CD14-positive monocyte (primary cell): ENCODE results near the gene AIFM3. TPM values are rescaled to one million over a fixed set of nuclear protein-coding genes. Genes with fewer than 3 reads are reported as not detected.

Experiments used
- DNase-seq, 3 donors: peaks; one replicate each; pipeline ENCODE4 v3.0.0-alpha.2; 2011 to 2022
- H2AFZ ChIP-seq: 2 replicates; pipeline ENCODE4 v1.6.0; 2012; ENCODE audit warnings: mild to moderate bottlenecking, low read depth, low read length, inconsistent platforms; ENCODE audit not compliant: insufficient read depth, poor library complexity, severe bottlenecking
- H3K27ac ChIP-seq, 2 donors: 1 replicate in 1 of 2; 2 replicates in 1 of 2; pipeline ENCODE4 v1.5.1; 2012 to 2013; ENCODE audit warnings: low read length in 2 of 2, control low read depth in 1 of 2, inconsistent platforms in 1 of 2, low read depth in 1 of 2, mild to moderate bottlenecking in 1 of 2
- H3K27me3 ChIP-seq, 2 donors: one replicate each; pipeline versions ENCODE4 v1.6.0 to v1.6.1; 2011 to 2013; ENCODE audit warnings: low read length in 2 of 2; ENCODE audit not compliant: control insufficient read depth in 2 of 2, insufficient read depth in 2 of 2
- H3K36me3 ChIP-seq, 2 donors: replicated peaks in 1 of 2; 1 replicate in 1 of 2; 2 replicates in 1 of 2; pipeline versions ENCODE4 v1.5.1 to v1.6.1; 2012 to 2013; ENCODE audit warnings: low read length in 2 of 2, control low read depth in 1 of 2, inconsistent platforms in 1 of 2, mild to moderate bottlenecking in 1 of 2; ENCODE audit not compliant: insufficient read depth in 2 of 2, control insufficient read depth in 1 of 2
- H3K4me1 ChIP-seq, 2 donors: 1 replicate in 1 of 2; 2 replicates in 1 of 2; pipeline versions ENCODE4 v1.5.1 to v1.6.1; 2012 to 2013; ENCODE audit warnings: low read length in 2 of 2, control low read depth in 1 of 2, inconsistent platforms in 1 of 2, mild to moderate bottlenecking in 1 of 2, moderate library complexity in 1 of 2; ENCODE audit not compliant: insufficient read depth in 2 of 2, control insufficient read depth in 1 of 2
- H3K4me2 ChIP-seq: replicated peaks from 2 replicates; pipeline ENCODE3; 2012; ENCODE audit warnings: low read length, moderate library complexity, mild to moderate bottlenecking; ENCODE audit not compliant: poor library complexity, severe bottlenecking; ENCODE audit errors: extremely low read depth
- H3K4me3 ChIP-seq, 3 experiments: fragments of 200-600 bp in 1 of 3; sonication (generic) in 1 of 3; replicated peaks in 1 of 3; 1 replicate in 2 of 3; 2 replicates in 1 of 3; pipeline ENCODE4 v1.5.1; 2011 to 2013; ENCODE audit warnings: low read length in 3 of 3, mild to moderate bottlenecking in 3 of 3, control low read depth in 2 of 3, low read depth in 2 of 3, inconsistent platforms in 1 of 3, moderate library complexity in 1 of 3
- H3K79me2 ChIP-seq: 2 replicates; pipeline ENCODE4 v1.6.0; 2012; ENCODE audit warnings: mild to moderate bottlenecking, control low read depth, inconsistent platforms, low read length, moderate library complexity; ENCODE audit not compliant: insufficient read depth
- H3K9ac ChIP-seq: 2 replicates; pipeline ENCODE4 v1.6.0; 2017; ENCODE audit warnings: low read length, mild to moderate bottlenecking; ENCODE audit not compliant: insufficient read depth, poor library complexity, severe bottlenecking
- H3K9me3 ChIP-seq, 2 donors: replicated peaks in 1 of 2; 1 replicate in 1 of 2; 2 replicates in 1 of 2; pipeline versions ENCODE4 v1.5.1 to v1.6.1; 2012 to 2013; ENCODE audit warnings: low read length in 2 of 2, control low read depth in 1 of 2; ENCODE audit not compliant: control insufficient read depth in 1 of 2, insufficient read depth in 1 of 2
- H4K20me1 ChIP-seq: 2 replicates; pipeline ENCODE4 v1.6.0; 2012; ENCODE audit warnings: mild to moderate bottlenecking, low read length, control low read depth, moderate library complexity; ENCODE audit not compliant: insufficient read depth
- H3K27ac Mint-ChIP-seq, 7 donors: one replicate each; pipeline ENCODE4 v1.8.0; 2020; ENCODE audit warnings: mild to moderate bottlenecking in 7 of 7, mixed read lengths in 7 of 7, moderate library complexity in 6 of 7, inconsistent platforms in 2 of 7
- H3K27me3 Mint-ChIP-seq, 3 donors: one replicate each; pipeline ENCODE4 v1.8.0; 2021 to 2022; ENCODE audit warnings: low read depth in 3 of 3, mild to moderate bottlenecking in 3 of 3, mixed read lengths in 3 of 3, moderate library complexity in 3 of 3, inconsistent platforms in 1 of 3
- H3K36me3 Mint-ChIP-seq, 2 donors: one replicate each; pipeline ENCODE4 v1.8.0; 2020; ENCODE audit warnings: mixed read lengths in 2 of 2, inconsistent platforms in 1 of 2, mild to moderate bottlenecking in 1 of 2
- H3K4me1 Mint-ChIP-seq: one replicate; pipeline ENCODE4 v1.8.0; 2020; ENCODE audit warnings: mild to moderate bottlenecking, mixed read lengths
- H3K4me3 Mint-ChIP-seq, 2 donors: one replicate each; pipeline ENCODE4 v1.8.0; 2020; ENCODE audit warnings: mild to moderate bottlenecking in 2 of 2, mixed read lengths in 2 of 2, moderate library complexity in 1 of 2
- H3K9me3 Mint-ChIP-seq, 7 donors: one replicate each; pipeline ENCODE4 v1.8.0; 2020 to 2022; ENCODE audit warnings: mixed read lengths in 7 of 7, mild to moderate bottlenecking in 6 of 7, moderate library complexity in 6 of 7, inconsistent platforms in 2 of 7
- CTCF ChIP-seq: fragments of 200-600 bp; IDR thresholded peaks from one replicate; pipeline ENCODE4 v1.8.0; 2022; ENCODE audit warnings: antibody characterized with exemption, mild to moderate bottlenecking
- WGBS: methylation state at CpG from one replicate; pipeline ENCODE4 v1.1.5; 2013; ENCODE audit warnings: missing lambda C conversion rate; ENCODE audit not compliant: insufficient coverage; 5-methylcytosine and 5-hydroxymethylcytosine counted together
- intact Hi-C, 2 donors: fragments of 100-400 bp; cut with micrococcal nuclease; formaldehyde crosslinking; loops; one replicate each; pipeline versions ENCODE4 v1.15.0 to v1.15.1; 2023
- polyA plus RNA-seq, 3 donors: library from polyadenylated mRNA; depleted of rRNA in 1 of 3; unstranded in 2 of 3; stranded (reverse) in 1 of 3; fragments of 300-500 nt in 2 of 3; fragments of >200 nt in 1 of 3; fragmentation: Illumina TruSeq in 2 of 3; gene quantifications; 1 replicate in 2 of 3; 2 replicates in 1 of 3; pipeline ENCODE4 v1.2.3, GENCODE V29; 2012 to 2021

Gene AIFM3
- polyA plus RNA-seq, 3 donors: 2.1 to 40.9 (median 2.3) TPM

DNA sequence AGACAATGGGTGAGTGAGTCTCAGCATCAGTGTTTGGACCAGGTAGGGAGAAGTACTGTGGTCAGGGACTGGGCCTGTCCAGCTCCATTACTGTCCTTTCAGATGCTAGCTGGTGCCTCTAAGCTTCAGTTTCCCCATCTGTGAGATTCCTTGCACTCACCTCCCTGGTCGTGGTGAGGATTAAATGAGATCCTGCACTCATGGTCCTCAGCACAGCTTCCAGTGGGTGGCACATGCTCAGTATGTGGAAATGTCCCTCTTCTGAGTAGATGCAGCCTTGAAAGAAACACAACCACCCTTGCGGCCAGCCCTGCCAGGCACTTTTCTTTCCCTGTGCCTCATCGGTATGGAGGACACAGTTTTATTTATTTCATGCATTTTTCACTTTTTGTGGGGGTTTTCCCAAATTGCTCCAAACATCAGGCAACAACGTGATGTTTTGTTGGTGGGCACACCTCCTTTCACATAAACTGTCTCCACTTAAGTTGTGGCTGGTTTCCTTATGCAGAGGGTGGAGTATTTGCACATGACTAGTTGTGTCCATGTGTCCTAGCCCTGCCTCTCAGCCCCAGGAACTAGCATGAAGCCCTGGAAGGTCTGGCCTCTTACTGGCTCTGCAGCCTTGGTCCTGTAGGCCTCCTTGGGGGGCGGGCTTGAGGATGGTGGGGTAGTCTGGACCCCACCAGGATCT lies 16.2 kb downstream of the AIFM3 start:
- Histone ChIP-seq H3K4me1 (peaks cover 31 to 46% of the 10 kb centered on the region in 2 donors), H3K27ac (peak overlapping the region in 1 of 2 donors; percentile 90), H3K9ac (peak overlapping the region; percentile 73), H3K4me2 (peak overlapping the region; percentile 77), H2AFZ (peak overlapping the region; percentile 92), H3K9me3 (peaks cover 8 to 9% of the 10 kb centered on the region in 2 donors), H3K36me3 (peaks cover 30 to 35% of the 10 kb centered on the region in 2 donors), H3K27me3 (peaks cover 0 to 3% of the 10 kb centered on the region in 2 donors), H4K20me1 (no peaks in the 10 kb centered on the region), H3K79me2 (peaks cover 15% of the 10 kb centered on the region), H3K4me3 (peak overlapping the region in 2 of 3 experiments; percentile 61 to 80)
- no peak for DNase-seq
- TF ChIP-seq CTCF: no peak
- peaks cover 44 to 45% of the 10 kb centered on the region in 2 donors for H3K36me3 Mint-ChIP-seq
- WGBS: 60% methylated on average over 1 of the region's 5 CpGs
- intact Hi-C loops: loop anchor here in 1 of 2 donors (10.0 kb wide), 1 partner anchor 62 kb away; the partner anchor contains the start of gene LRRC74B
- H3K4me1 Mint-ChIP-seq: peaks cover 43% of the 10 kb centered on the region
- peaks cover 4 to 11% (median 10%) of the 10 kb centered on the region in 3 donors for H3K27me3 Mint-ChIP-seq
- peak overlapping the region in 2 of 7 donors; percentile 64 to 84 for H3K27ac Mint-ChIP-seq
- H3K4me3 Mint-ChIP-seq: peak overlapping the region; percentile 88 to 98
- peaks cover 9 to 12% (median 10%) of the 10 kb centered on the region in 7 donors for H3K9me3 Mint-ChIP-seq

DNA sequence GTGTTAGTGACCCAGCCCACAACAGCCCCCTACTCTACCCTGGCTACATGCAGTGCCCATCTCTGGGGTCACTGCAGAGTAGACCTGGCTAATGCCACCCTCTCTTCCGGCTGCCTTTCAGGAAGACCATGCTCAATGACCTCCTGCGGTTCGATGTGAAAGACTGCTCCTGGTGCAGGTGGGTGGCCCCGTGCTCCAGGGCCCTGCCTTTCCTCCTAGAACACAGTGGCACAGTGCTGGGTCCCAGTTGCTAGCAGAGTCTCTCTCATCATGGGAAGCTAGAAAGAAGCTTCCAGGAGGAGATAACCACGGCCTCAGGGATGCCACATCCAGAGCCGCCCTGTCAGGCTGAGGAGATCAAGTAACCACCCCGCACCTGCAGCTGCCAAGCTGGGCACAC lies 18.7 kb downstream of the AIFM3 start:
- TF ChIP-seq CTCF: no peak
- Histone ChIP-seq H3K79me2 (peaks cover 15% of the 10 kb centered on the region), H3K9ac (no peak overlapping the region), H3K27me3 (no peaks in the 10 kb centered on the region), H3K9me3 (no peaks in the 10 kb centered on the region), H3K4me2 (no peak overlapping the region), H3K4me1 (peaks cover 20 to 28% of the 10 kb centered on the region in 2 donors), H3K27ac (no peak overlapping the region), H3K36me3 (peaks cover 40 to 50% of the 10 kb centered on the region in 2 donors), H2AFZ (no peak overlapping the region), H3K4me3 (no peak overlapping the region), H4K20me1 (no peaks in the 10 kb centered on the region)
- 98% methylated on average over 6 of the region's 7 CpGs for WGBS
- Mint-ChIP-seq H3K27ac (no peak overlapping the region), H3K9me3 (no peaks in the 10 kb centered on the region), H3K4me1 (peaks cover 26% of the 10 kb centered on the region), H3K4me3 (no peak overlapping the region), H3K36me3 (peaks cover 43 to 55% of the 10 kb centered on the region in 2 donors), H3K27me3 (peaks cover 0 to 3% (median 0%) of the 10 kb centered on the region in 3 donors)
- no peak for DNase-seq
- intact Hi-C loops: loop anchor here in 1 of 2 donors (10.0 kb wide), 1 partner anchor 59 kb away; the partner anchor contains the start of gene LRRC74B
